Psoas muscle (tissue), 8 donors: Measurements from ENCODE around the gene HRNR. TPM values are rescaled to one million over a fixed set of nuclear protein-coding genes. Genes with fewer than 3 reads are reported as not detected.
"Not testable (repeated sequence)": the region's sequence is repeated elsewhere in the genome, so short reads cannot be mapped to it uniquely, and the experiment has no call there.

Experiments used
- ATAC-seq, 4 donors: fragments of 200-7000 bp; cut with Tn5 transposase; one replicate each; pipeline ENCODE4 v1.9.1; 2020; ENCODE audit warnings: moderate library complexity in 3 of 4, mild to moderate bottlenecking in 2 of 4
- DNase-seq, 2 donors: peaks; one replicate each; pipeline ENCODE4 v3.0.0-alpha.2; 2020
- H3K27ac ChIP-seq: fragments of 200-600 bp; one replicate; pipeline ENCODE4 v1.8.0; 2022
- H3K27me3 ChIP-seq, 3 donors: fragments of 200-600 bp in 1 of 3; one replicate each; pipeline versions ENCODE4 v1.6.1 to v1.8.0; 2013 to 2022; ENCODE audit warnings: low read length in 2 of 3, mild to moderate bottlenecking in 2 of 3, moderate library complexity in 1 of 3; ENCODE audit not compliant: insufficient read depth in 3 of 3
- H3K36me3 ChIP-seq, 2 donors: fragments of 200-600 bp in 1 of 2; one replicate each; pipeline versions ENCODE4 v1.6.1 to v1.8.0; 2013 to 2022; ENCODE audit warnings: low read depth in 1 of 2, mild to moderate bottlenecking in 1 of 2, moderate library complexity in 1 of 2; ENCODE audit not compliant: insufficient read depth in 1 of 2
- H3K4me1 ChIP-seq: fragments of 200-600 bp; one replicate; pipeline ENCODE4 v1.8.0; 2022
- H3K4me3 ChIP-seq: fragments of 200-600 bp; one replicate; pipeline ENCODE4 v1.8.0; 2022; ENCODE audit warnings: mild to moderate bottlenecking
- H3K9me3 ChIP-seq: fragments of 200-600 bp; one replicate; pipeline ENCODE4 v1.8.0; 2022
- WGBS, 3 donors: extraction: QIAGEN DNeasy Blood & Tissue Kit; methylation state at CpG; one replicate each; pipeline versions ENCODE4 v1.1.6 to v1.1.7; 2013; 5-methylcytosine and 5-hydroxymethylcytosine counted together
- intact Hi-C, 2 donors: fragments of 100-400 bp; cut with DNase I; formaldehyde crosslinking; loops; one replicate each; pipeline versions ENCODE4 v1.11.0 to v1.14.2; 2022
- polyA plus RNA-seq, 3 donors: library from polyadenylated mRNA; stranded (reverse); fragments of 200-250 nt; gene quantifications; one replicate each; pipeline ENCODE4 v1.2.3, GENCODE V29; 2013
- total RNA-seq, 4 donors: library from RNA; stranded (reverse); fragmentation: NEBNext Ultra II Directional in 2 of 4; extraction: Animal tissue kit (Norgen Biotek cat#: 25700) in 2 of 4; gene quantifications; one replicate each; pipeline versions ENCODE4 v1.2.1 to v1.2.4, GENCODE V29; 2021 to 2023
- TF ChIP-seq, protein P1 (sequence below): fragments of 200-600 bp; IDR thresholded peaks from one replicate; pipeline ENCODE4 v1.8.0; 2022; ENCODE audit warnings: antibody characterized with exemption
- donor health status: healthy with polysubstance abuse.
- donor health status: DM: no; HTN: no; CAD: no; lungs with moderate emphysema.
- donor health status: Bipolar disorder and iron deficiency.
- donor health status: healthy.
- donor health status: DM: yes; HTN: yes; CAD: no.
- donor health status: DM: no; HTN: no; CAD: no.
- donor health status: DM: no; HTN: no; CAD: no.
- donor health status: DM: yes; HTN: yes; CAD: no.

The HRNR gene
- total and polyA plus RNA-seq, 7 donors: not detected

DNA sequence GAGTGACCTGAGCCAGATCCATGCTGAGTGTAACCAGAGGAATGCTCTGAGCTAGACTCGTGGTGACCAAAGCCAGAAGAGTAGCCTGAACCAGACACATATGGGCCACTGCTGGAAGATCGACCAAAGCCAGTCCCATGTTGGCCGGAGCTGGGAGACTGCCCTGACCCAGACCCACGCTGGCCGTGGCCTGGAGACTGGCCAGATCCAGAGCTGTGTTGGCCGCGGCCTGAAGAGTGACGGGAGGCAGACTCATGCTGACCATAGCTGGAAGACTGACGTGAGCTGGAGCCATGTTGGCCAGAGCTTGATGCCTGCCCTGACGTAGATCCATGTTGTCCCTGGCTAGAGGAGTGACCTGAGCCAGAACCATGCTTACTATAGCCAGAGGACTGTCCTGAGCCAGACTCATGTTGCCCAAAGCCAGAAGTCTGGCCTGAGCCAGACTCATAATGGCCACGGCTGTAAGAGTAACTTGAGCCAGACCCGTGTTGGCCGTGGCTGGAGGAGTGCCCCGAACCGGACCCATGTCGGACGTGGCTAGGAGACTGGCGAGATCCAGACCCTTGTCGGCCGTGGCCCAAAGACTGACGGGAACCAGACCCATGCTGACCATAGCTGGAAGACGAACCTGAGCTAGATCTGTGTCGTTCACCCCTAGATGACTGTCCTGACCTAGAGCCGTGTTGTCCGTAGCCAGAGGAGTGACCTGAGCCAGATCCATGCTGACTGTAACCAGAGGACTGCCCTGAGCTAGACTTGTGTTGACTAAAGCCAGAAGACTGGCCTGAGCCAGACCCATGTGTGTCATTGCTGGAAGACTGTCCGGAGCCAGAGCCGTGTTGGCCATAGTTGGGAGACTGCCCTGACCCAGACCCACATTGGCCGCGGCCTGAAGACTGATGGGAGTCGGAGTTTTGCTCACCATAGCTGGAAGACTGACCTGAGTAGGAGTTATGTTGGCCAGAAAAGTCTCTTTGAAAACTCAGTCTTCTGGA is 3.5 kb downstream of the HRNR start:
- H3K27ac ChIP-seq: no peak overlapping the region
- H3K9me3 ChIP-seq: no peaks in the 10 kb centered on the region
- no peaks in the 10 kb centered on the region for H3K36me3 ChIP-seq
- no peaks in the 10 kb centered on the region for H3K4me1 ChIP-seq
- WGBS, 3 donors: 88 to 93% (median 92%) methylated on average over 29 to 30 of the region's 30 CpGs
- no peak for ATAC-seq
- TF ChIP-seq, protein P1, sequence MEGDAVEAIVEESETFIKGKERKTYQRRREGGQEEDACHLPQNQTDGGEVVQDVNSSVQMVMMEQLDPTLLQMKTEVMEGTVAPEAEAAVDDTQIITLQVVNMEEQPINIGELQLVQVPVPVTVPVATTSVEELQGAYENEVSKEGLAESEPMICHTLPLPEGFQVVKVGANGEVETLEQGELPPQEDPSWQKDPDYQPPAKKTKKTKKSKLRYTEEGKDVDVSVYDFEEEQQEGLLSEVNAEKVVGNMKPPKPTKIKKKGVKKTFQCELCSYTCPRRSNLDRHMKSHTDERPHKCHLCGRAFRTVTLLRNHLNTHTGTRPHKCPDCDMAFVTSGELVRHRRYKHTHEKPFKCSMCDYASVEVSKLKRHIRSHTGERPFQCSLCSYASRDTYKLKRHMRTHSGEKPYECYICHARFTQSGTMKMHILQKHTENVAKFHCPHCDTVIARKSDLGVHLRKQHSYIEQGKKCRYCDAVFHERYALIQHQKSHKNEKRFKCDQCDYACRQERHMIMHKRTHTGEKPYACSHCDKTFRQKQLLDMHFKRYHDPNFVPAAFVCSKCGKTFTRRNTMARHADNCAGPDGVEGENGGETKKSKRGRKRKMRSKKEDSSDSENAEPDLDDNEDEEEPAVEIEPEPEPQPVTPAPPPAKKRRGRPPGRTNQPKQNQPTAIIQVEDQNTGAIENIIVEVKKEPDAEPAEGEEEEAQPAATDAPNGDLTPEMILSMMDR: no peak
- no peak for DNase-seq
- peaks cover 0 to 5% (median 0%) of the 10 kb centered on the region in 3 donors for H3K27me3 ChIP-seq
- intact Hi-C loops: no loop called here
- H3K4me3 ChIP-seq: no peak overlapping the region

- 81 to 88% (median 83%) methylated on average over 14 of the region's 14 CpGs for WGBS, 3 donors
- intact Hi-C loops, H3K4me3 ChIP-seq, ATAC-seq, H3K27me3 ChIP-seq, H3K27ac ChIP-seq, H3K36me3 ChIP-seq, H3K4me1 ChIP-seq, DNase-seq, H3K9me3 ChIP-seq: not testable (repeated sequence)
Observed at GRCh38 chr1:152219438-152219837, 4.6 kb downstream of the HRNR start.

GRCh38 chr1:152218762-152219436 is 5.1 kb downstream of the HRNR start:
- ATAC-seq (no peak), DNase-seq (no peak)
- Histone ChIP-seq H3K27ac (no peak overlapping the region), H3K4me3 (no peak overlapping the region), H3K27me3 (peaks cover 0 to 5% (median 0%) of the 10 kb centered on the region in 3 donors), H3K4me1 (no peaks in the 10 kb centered on the region), H3K9me3 (no peaks in the 10 kb centered on the region), H3K36me3 (no peaks in the 10 kb centered on the region)
- WGBS, 3 donors: 89 to 95% (median 92%) methylated on average over 24 of the region's 24 CpGs
- TF ChIP-seq, protein P1: no peak
- intact Hi-C loops: no loop called here

GRCh38 chr1:152215604-152216003 is 8.4 kb downstream of the HRNR start:
- WGBS, 3 donors: 90 to 95% (median 93%) methylated on average over 9 to 13 of the region's 13 CpGs
- H3K4me3 ChIP-seq, H3K27ac ChIP-seq, H3K27me3 ChIP-seq, H3K4me1 ChIP-seq, ATAC-seq, H3K9me3 ChIP-seq, intact Hi-C loops, H3K36me3 ChIP-seq: not testable (repeated sequence)
- peak in 1 of 2 donors; percentile 53 for DNase-seq

GRCh38 chr1:152214911-152215310 is 9.1 kb downstream of the HRNR start:
- WGBS, 3 donors: 94 to 97% (median 95%) methylated on average over 13 to 20 of the region's 21 CpGs
- ATAC-seq, H3K27me3 ChIP-seq, H3K4me1 ChIP-seq, DNase-seq, intact Hi-C loops, H3K36me3 ChIP-seq, H3K27ac ChIP-seq, H3K4me3 ChIP-seq, H3K9me3 ChIP-seq: not testable (repeated sequence)

- H3K27me3 ChIP-seq: peaks cover 0 to 5% (median 0%) of the 10 kb centered on the region in 3 donors
Observed at GRCh38 chr1:152198982-152199381, 25.0 kb downstream of the HRNR start.

More at GRCh38 chr1:152198982-152199381, 25.0 kb downstream of the HRNR start:
- TF ChIP-seq, protein P1: no peak
- DNase-seq: no peak
- no peak for ATAC-seq
- Histone ChIP-seq H3K4me1 (no peaks in the 10 kb centered on the region), H3K4me3 (no peak overlapping the region), H3K9me3 (no peaks in the 10 kb centered on the region), H3K27ac (no peak overlapping the region), H3K36me3 (no peaks in the 10 kb centered on the region)
- intact Hi-C loops: no loop called here
